NOMO-1 treated with DMSO at 0.1 percent for 48 hours (cell line): ENCODE data around the gene KCTD21.
"Not testable (repeated sequence)": the region's sequence is repeated elsewhere in the genome, so short reads cannot be mapped to it uniquely, and the experiment has no call there.

ENCODE experiments used
- DNase-seq: peaks from one replicate; lab custom pipeline; 2025; ENCODE audit not compliant: unreplicated experiment; lab: John Stamatoyannopoulos, UW

KCTD21 gene

GRCh38 chr11:78188286-78189173 lies at the start of gene KCTD21, which contains the start of gene USP35:
KCTD21 (minus strand) TSS chr11:78188626; CDS start chr11:78174554, 14,072 bp downstream.
USP35 (plus strand) TSS chr11:78188919; CDS start chr11:78196246, 7,327 bp downstream.
- DNase-seq, result peak; percentile 99

GRCh38 chr11:78237293-78238046 lies 49.0 kb upstream of the KCTD21 start:
- no peak for DNase-seq

GRCh38 chr11:78234006-78234405 lies 45.6 kb upstream of the KCTD21 start:
- DNase-seq, result no peak

GRCh38 chr11:78233046-78233445 lies 44.6 kb upstream of the KCTD21 start:
- DNase-seq, result not testable (repeated sequence)

DNA sequence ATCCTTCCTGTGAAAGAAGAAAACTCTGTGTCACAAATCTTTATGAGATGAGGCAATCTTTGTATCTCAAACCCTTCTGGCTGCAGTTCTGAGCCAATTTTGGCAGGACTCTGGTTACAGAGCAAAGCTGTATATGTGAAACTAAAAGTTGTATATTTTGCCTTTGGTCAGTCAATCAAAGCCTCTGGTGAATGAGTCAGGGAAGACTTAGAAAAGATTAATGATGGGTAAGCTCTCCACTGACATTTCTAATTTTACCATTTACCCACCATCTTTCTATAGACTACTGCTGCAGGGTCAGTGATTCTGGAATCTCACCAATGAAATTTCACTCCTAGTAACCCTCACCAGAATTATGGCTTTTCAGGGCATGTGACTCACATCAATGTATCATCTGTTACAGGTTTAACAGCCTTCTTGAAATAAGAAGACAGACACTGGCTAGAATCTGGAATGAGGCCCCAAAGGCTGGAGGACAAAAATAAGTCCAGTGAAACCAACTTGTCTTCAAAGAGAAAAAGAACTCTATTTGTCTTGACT lies 43.6 kb upstream of the KCTD21 start:
- no peak for DNase-seq

DNA sequence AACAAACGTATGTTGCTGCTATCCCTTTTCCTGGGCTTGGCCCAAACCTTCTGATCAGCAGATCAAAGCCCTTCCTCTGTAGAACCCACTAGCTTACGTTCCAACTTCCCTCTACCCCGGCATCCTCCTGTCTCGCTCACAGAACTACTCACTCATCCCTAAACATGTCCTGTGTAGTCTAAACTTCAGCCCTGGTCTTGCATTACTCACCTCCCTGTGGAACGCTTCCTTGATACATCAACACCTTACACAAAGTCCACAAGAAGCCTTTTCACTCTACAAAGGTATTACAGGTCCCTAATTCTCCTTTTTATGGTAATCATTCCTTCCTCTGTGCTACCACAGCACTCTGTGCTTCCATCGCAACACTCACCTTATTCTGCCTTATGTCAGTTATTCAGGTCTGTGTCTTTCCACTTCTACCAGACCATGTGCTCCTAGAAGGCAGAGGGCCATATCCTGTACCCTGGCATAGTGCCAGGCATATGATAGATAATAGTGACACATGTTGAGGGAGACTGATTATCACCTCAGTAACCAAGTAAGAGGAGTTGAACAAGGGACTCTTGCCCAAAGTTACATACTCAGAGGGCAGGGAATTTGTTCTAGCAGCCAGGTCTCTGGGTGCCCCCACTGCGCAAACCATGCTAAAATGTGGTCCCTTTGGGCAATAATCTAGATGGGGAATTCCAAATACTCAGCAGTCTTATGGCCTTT lies 41.9 kb upstream of the KCTD21 start:
- no peak for DNase-seq

GRCh38 chr11:78229106-78229505 lies 40.7 kb upstream of the KCTD21 start:
- no peak for DNase-seq

DNA sequence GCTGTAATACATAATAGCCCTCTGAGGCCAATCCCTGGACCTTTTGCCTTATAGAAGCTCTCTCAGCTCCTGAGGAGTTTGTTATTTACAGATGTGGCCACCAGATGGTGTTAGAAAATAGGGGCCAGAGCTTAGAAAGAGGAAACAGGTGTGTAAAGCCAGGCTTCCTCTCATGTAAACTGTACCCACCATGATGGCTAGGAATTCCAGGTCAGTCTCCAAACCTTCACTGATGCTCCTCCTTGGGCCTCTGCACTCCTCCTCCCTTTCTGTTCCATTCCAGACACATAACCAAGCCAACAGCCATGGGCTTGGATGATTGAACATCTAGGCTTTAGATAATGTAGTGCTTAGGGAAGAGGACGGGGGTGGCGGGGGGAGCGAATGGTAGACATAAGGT lies 40.0 kb upstream of the KCTD21 start:
- DNase-seq, result peak; percentile 60

DNA sequence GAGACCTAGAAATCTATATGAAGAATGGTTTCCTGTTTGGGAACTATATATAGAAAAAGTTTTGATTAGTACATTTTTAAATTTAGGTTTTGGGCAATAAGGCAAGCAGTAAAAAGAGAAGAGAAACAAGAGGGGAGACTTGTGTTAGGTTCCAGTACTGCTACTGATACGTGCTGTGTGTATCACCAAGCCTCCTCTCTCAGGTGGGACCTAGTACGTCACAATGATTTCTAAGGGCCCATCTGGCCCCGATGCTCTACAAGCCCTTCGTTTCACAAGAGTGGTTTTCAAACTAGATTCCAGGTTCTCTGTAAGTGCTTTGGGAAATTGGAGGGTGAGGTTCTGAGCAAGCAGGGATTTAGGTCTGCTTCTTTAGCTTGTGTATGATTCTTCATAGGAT lies 39.5 kb upstream of the KCTD21 start:
- DNase-seq, result peak; percentile 45

GRCh38 chr11:78226684-78227680 lies 38.6 kb upstream of the KCTD21 start:
- DNase-seq, result no peak

DNA sequence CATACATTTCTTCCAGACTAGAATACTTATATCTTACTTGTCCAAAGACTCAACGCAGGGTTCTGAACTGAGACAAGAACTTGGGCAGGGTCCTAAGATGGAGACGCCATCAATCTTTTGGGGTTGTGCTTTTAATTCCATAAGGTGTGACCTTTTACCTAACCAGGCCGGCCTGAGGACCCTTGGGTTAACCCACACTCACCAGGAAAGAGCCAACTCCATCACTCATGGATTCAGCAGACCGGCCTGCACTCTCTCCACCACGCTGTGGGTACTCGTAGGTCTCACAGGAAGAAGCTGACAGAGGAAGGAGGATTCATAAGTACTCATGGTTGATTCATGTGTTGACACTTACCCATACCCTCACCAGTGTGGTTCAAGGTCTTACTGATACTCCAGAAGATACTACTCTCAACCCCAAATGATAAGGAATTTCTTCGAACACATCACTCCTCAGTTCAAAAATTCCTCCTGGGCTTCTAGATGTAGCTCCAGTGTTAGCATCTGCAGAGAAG lies 36.5 kb upstream of the KCTD21 start:
- DNase-seq, result no peak

GRCh38 chr11:78224506-78224905 lies 36.1 kb upstream of the KCTD21 start:
- DNase-seq, result no peak

DNA sequence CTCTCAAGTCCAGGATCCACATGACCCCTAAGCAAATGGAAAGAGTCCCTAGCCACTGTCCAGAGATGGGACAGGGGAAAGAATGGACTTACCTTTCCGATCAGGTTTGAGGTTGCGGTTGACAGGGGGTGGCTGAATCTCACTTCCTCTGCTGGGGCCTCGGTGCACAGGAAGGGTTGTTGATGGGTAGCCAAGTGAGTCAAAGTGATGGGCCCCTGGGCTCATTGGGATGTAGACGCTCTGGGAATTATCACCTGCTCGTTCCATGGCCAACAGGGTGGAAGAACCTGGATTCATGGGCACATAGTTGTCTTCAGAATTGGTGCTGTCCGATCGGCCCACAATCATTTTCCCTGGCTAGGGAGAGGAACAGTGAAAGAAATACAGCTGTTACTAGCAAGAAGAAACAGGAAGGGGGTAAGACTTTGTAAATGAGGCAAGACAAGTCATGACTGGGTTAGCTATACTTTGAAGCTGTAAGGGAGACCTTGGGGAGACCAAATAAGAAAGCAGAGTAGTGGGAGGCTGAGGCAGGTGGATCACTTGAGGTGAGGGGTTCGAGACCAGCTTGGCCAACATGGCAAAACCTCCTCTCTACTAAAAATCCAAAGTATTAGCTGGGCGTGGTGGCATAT lies 35.0 kb upstream of the KCTD21 start:
- DNase-seq, result no peak

- DNase-seq, result not testable (repeated sequence)
Measured at GRCh38 chr11:78222726-78223125, 34.3 kb upstream of the KCTD21 start.

- DNase-seq, result no peak
Measured at GRCh38 chr11:78221396-78222315, 33.2 kb upstream of the KCTD21 start.

DNA sequence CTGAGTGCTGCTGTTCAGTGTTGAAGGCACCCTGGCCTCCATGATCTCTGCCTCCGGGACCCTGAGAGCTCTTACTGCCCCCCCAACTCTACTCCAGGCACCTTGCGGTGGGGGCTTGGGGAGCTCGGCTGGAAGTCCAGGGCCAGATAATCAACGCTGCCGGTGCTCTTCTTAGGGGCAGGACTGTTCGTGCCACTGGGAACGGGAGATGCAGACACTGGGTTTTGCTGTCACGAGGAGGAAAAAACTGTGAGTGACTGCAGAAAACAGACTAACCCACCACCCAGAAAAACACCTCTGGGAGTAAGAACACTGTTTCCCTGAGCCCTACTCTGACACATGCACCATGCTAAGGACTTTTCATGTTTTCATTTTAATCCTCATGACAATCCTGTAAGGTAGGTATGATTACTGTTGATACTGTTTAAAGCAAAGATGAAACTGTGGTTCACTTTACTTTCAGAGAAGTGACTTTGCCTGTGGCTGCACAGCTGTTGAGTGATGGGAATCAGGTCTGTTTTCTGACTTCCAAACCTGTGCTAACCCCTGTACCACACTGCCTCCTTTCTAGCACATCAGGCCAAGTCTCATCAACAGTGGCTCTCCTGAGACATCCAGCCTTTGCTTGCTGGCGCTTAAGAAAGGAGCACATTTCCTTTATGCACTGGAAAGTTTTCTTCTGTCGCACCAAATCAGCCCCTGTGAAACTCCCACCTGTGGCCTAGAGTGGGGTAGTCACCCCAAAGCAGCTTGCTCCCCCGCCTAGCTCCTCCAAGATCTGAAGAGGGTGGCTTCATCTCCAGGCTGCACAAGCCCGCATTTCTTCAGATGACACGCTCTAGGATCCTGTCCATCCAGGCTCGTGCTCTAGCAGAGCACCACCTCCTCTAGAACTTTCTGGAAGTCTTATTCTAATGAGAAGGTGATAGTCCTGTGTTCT lies 32.1 kb upstream of the KCTD21 start:
- no peak for DNase-seq
